Activated CD8-positive, alpha-beta memory T cell treated with anti-CD3 and anti-CD28 coated beads, Interleukin-2, amount 50 U/mL, for 48 hours (primary cell): ENCODE results near the gene PSMD11.

Source experiments
- DNase-seq: peaks from one replicate; pipeline ENCODE4 v3.0.0-alpha.2; 2020

Gene PSMD11

GRCh38 chr17:32491371-32492263 is 47.3 kb downstream of the PSMD11 start:
- DNase-seq: no peak

GRCh38 chr17:32492264-32492589 is 47.9 kb downstream of the PSMD11 start:
- DNase-seq: no peak

DNA sequence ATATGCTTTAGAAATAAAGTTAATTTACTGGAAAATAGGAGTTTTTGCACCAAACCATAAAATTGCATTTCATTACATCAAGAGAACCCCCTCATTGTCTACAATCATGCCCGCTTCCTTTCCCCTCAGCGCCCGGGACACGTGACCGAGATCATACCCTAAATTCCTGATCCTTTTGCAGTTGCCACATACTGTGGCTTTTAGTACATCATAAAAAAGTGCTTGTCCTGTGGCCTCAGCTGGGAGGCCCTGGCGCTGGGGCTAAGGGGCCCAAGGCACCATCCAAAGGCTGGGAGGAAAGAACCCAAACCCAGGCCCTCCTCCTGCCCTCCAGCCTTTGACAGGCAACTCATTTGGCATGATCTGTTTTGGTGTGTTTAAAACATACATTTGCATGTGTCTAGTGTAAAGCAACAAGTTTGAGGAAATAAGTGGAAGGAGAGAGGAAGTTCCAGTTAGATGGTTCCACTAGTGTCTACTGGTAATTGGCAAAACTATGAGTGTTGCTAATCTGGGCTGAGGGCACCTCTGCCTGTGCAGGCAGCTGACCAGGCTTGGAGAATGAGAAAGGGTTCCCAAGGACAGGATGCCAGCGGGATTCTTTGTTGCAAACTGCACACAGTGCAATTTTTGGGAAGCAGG is 48.5 kb downstream of the PSMD11 start:
- DNase-seq: no peak

DNA sequence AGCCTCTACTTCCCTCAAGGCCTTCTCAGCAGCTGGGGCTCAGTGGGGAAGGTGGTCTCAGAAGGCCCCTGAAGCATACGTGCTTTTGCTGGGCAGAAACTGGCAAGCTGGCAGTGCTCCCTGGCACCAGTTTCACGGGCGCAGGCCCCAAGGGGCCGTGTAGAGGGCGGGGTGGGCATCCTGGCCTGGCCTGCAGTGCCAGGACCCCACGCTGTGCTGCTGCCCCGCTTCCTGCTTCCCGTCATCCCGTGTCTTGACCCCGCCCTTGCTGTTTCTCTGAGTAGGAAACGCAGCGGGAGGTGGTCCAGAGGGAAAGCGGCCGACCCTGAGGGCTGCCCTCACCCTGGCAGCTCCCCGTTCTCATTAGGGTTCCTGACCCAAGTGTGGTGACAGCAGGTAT is 49.3 kb downstream of the PSMD11 start:
- DNase-seq: no peak

- no peak for DNase-seq
Observed at GRCh38 chr17:32493976-32494513, 49.7 kb downstream of the PSMD11 start.

DNA sequence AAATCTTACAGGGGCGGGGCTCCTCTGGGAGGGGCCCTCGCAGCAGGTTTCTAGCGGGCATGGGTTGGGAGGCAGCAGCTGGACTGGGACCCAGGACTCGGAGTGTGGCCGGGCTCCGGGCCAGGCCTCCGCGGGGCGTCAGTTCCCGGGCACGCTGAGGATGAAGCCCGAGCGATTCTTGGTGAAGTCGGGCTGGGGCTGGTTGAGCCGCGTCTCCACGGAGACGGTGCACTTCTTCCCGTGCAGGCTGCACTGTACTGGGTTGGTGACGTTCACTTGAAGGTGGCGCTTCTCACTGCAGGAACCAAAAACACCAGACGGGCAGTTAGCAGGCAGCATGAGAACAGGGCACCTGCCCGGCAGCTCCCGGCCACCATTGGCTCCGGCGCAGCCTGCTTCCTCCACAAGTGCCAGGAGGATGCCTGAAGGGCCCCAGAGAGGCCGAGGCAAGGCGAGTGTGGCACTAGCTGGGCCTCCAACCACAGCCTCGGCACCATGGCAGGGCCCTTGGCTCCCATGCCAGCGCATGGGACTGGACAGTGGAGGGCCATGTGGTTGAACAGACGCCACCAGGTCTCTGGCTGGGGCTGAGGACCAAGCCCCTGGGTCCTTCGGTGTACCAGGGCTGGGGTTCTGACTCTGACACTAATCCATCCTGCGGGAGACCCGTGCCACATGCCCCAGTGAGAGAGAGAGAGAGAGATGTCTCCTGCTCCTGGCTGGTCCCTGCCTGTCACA is 50.5 kb downstream of the PSMD11 start:
- no peak for DNase-seq

DNA sequence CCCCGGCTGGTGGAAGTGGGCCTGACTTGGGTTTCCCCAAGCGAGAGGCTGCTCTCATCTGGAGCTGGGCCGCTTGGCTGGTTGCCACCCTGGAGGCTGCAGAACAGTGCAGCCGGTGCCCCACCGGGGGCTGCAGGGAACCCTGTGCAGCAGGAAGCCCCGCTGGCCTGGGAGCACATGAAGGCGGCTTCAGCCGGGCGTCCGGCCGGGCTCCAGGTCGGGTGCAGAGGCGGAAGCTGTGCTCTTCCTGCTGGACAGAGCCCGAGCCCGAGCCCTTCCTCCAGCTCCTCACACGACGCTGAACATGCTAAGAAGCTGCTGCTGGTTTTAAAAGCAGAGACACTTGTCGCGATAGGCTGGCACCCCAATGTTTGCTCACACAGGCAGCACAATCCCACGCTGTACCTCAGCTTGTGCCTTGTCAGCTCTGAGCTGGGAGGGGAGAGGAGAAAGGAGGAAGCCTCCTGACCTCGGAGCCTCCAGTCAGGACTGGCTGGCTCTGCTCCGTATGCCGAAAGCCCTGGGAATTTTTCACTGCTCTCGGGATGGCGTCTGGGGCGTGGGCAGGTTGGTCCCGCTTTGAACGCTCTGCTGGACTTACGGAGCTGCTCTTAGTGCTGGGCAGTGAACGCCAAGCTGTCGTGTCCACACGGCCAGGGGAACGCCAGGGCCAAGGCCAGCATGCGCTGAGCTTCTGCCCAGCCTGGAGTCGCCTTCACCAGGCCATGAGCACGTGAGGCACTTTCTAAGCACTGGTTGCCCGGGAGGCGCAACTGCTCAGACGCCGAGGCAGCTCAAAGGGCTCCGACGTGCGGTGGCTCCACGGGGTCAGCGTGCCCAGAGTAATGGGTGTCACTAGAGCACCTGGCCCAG is 51.3 kb downstream of the PSMD11 start:
- DNase-seq: no peak

GRCh38 chr17:32496395-32497073 is 52.2 kb downstream of the PSMD11 start:
- DNase-seq: no peak

DNA sequence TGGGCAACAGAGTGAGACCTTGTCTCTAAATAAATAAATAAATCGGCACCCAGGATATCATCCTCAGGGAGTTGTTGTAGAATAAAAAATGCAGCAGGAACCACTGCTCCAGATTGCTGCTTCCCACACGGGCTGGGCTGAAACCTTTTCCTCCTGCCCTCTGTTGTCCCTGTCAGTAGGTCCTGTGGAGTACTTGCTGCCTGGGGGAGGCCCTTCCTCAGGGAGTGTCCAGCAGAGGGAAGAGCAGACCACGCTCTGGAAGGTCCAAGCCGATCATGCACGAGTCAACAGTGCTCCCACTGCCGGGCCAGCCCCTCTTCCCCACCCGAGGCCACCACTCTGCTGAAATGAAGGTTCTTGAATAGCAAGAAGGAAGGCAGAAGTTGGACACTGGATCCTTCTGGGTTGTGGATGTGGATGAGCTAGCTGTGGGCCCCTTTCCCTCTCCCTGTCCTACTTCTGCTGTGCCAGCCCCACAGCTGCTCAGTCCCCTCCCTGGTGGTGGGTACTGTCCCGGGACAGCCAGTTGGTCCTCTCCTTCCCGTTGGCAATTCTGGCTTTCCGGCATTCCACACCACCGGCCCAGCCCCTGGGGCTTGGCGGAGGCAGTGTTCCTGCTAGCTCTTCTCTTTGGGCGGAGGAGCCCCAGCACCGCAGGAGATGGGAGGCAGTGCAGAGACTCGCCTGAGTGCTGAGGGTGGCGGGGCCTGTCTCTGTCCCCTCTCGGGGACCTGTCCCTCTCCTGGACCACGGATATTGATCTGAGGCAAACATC is 53.3 kb downstream of the PSMD11 start:
- no peak for DNase-seq

DNA sequence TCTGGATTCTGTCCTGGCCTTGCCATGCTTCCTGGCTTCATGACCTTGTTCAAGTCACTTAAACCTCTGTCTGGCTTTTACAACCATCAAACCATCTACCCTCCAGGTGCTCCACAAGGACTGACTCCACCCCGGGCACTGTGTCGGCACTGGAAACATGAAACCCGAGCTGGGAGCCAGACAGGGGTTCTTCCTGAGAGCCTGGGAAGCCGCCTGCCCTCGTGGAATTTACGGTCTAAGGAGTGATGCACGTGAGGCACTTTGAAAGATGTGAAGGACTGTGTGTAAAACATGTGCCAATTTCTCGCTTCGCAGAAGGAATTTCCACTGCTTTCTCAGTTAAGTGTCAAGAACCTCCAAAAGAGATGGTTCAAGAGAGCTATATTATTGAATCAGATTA is 54.1 kb downstream of the PSMD11 start:
- DNase-seq: no peak

GRCh38 chr17:32502013-32502412 is 57.7 kb downstream of the PSMD11 start:
- no peak for DNase-seq

DNA sequence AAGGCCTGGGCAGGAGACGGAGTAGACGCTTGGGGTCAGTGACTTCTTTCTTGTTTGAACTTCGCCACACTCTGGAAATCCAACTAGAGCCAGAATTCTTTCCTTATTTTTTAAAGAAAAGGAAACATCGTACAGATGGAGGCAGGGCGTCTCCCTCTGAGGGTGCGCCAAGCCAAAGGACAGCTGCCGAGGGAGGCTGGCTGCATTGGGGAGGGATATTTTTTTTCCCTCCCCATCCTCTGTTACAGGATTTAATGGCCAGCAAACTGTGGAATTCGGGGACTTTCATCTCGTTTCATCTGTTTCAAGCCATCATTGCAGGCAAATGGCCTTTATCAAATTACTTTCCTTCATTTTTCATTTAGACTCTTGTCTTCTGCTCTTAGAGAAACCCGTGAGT is 58.4 kb downstream of the PSMD11 start:
- no peak for DNase-seq

DNA sequence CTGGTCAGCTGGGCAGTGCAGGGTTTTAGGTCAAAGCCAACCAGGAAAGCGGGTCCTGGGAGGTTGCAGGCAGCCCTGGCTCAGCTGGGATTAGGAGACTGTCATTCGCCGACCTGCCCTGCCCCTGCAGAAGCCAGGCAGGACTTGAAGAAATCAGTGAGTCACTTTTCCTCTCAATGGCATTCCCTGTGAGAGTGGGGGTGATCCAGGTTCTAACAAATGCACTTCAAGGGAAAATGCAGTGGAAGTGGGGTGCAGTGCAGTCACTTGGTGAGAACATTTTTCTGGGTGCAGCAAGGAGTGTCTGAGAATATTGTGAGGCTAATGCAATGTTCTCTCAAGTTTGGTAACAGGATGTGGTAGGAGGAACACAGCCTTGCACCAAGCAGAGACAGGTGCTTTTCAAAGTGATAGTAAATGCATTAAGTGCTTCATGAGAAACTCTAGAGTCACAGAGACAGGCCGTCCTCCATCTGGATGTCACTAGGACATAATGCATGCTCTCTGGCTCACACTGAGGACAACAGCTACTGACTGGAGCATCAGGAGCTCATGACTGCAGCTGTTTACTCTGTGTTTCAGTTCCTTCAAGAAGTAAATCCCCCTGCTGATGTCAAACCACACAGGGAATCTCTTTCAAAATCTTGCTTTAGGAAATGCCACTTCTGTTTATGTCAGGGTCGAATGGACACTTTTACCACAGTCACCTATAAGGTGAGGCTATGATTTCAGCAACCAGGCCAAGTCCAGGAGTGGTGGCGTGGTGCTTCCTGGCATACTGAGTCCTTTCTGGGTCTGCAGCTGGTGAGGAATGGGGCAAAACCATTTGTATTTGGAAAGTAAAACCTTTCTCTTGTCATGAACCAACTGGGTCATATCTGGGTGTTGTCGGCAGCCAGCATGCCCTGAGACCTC is 59.2 kb downstream of the PSMD11 start:
- no peak for DNase-seq

DNA sequence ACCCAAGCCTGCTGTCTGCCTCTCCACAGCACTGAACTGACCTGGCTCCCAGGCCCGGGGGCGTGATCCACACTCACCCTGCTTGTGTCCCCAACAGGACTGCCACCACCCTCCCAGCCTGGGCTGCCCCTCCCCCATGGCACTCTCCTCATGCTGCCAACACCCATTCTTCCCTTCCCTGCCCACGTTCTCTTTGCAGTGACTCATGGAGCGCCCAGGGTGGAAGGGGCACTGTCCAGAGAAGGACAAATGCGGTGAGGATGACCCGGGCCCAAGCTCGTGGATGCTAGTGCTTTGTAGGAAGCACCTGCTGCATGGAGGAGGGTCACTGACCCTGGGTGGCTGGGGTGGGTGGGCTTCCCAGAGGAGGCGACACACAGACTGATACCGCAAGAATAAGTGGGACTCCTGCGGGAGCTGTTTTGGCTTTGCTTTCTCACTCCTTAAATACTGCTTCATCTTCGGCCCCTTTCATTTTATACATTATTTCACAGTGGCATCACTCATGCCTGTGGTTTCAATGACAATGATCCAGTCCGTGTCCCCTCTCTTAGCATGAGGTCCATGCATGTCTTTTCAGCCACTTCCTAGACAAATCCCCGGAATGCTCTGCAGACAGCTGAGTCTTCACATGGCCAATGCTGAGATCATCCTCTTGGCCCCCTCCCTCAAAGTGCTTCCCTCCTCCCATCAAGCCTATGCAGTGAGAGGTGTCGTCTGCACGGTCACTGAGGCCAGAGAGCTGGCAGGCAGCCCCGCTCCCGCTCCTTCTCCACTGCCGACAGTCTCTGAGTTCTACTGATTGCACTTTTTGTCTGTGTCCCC is 60.1 kb downstream of the PSMD11 start:
- DNase-seq: no peak

DNA sequence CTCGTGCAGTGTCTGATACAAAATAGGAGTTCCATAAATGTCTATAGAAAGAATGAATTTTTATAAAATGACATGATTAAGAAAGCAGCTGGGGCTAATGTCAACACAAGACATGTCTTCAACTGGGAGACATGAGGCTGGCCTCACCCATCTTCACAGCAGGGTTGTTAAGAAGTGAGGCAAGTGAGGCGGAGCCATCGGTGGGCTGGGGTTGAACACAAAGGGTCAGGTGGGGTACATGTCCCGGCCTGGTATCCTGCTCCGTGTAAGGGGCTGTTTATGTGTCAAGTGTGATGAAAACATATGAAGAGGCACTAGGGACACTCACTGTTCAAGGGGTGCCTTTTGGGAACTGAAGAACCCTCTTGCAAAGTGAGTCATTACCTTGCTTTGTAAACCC is 64.6 kb downstream of the PSMD11 start:
- no peak for DNase-seq

DNA sequence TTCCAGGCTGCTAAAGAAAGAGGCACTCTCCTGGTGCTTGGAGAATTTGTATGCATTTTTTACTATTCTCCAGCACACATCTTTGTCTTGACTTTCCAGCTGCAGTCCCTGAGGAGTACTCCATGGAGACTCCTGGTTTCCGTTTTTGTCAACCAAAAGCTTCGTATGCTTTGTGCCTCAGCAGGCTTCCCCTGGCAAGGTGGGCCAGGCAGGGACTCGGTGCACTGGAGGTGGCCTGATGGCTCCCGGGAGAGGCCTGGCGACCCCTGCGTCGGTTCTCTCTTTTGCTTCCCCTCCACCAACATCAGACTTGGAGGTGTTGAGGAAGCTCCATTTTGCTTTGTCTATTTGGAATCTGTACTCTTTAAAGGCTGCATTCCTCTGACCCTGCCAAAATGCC is 66.2 kb downstream of the PSMD11 start:
- DNase-seq: no peak

DNA sequence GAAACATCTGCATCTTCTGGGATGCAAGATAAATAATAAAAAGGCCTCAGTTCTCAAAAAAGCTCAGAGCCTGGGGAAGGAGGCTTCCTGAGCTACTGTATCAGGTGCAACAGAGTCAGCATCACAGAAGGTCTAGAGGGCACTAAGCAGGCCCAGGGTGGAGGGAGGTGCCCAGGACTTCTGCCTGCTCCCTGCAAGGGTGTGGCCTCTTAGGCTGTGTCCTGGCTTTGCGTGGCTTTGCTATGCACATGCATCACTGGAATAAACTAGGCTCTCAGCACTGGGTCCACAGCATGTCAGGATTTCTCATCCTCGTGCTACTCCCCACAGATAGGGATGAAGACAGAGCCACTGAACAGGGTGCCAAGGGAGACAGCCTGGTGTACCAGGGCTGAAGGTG is 68.0 kb downstream of the PSMD11 start:
- no peak for DNase-seq

DNA sequence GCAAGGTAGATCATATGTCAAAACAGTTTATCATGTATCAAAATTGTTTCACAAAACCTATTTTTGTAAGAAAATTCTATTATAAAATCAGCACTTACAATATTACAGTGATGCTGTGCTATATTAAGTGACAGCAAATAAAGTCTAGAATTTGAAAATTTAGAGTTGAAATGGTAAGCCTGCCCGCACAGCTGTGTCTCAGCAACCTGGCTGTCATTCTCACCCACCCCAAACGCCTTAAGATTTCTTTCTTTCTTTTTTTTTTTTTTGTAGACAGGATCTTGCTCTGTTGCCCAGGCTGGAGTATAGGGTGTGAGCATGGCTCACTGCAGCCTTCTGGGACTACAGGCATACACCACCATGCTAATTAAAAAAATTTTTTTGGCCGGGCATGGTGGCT is 69.3 kb downstream of the PSMD11 start:
- no peak for DNase-seq

DNA sequence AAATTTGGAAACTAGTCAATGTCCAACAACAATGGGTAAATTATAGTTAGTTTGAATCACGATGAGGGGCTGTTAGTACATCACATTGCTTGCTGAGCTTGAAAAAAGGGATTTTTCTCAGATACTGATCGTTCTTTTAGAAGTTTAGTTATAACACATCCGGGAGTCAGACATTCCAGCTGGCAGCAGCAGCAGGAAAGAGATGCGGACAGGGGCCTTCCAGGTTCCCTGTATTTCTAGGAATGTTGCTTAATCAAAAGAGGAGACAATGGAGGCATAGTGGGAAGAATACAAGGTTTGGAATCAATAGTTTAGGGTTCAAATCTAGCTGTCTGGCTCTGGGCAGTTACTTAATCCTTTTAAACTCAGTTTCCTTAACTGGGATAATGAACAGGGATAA is 70.3 kb downstream of the PSMD11 start:
- DNase-seq: no peak
